Thoracic aorta (tissue), 2 donors: ENCODE results near the gene CERS4. TPM values are rescaled to one million over a fixed set of nuclear protein-coding genes. Genes with fewer than 3 reads are reported as not detected.
"Not testable (repeated sequence)": the region's sequence is repeated elsewhere in the genome, so short reads cannot be mapped to it uniquely, and the experiment has no call there.

Source experiments
- ATAC-seq: fragments of 150-250 bp; one replicate; pipeline ENCODE4 v1.8.0; 2017; ENCODE audit warnings: low read depth; ENCODE audit not compliant: insufficient number of reproducible peaks, low FRiP score
- DNase-seq: peaks from one replicate; pipeline ENCODE4 v3.0.0-alpha.2; 2020; ENCODE audit warnings: low spot score
- H3K27ac ChIP-seq, 2 donors: fragments of 200-600 bp; sonication (generic); 1 replicate in 1 of 2; 2 replicates in 1 of 2; pipeline ENCODE4 v1.5.1; 2016; ENCODE audit warnings: mild to moderate bottlenecking in 2 of 2, moderate library complexity in 2 of 2
- H3K27me3 ChIP-seq: fragments of 200-600 bp; sonication (generic); replicated peaks from 2 replicates; pipeline ENCODE4 v1.6.0; 2016; ENCODE audit warnings: mild to moderate bottlenecking; ENCODE audit not compliant: insufficient read depth
- H3K36me3 ChIP-seq: fragments of 200-600 bp; sonication (generic); one replicate; pipeline ENCODE4 v1.5.1; 2016
- H3K4me1 ChIP-seq, 2 donors: fragments of 200-600 bp; sonication (generic); 1 replicate in 1 of 2; 2 replicates in 1 of 2; pipeline versions ENCODE4 v1.5.1 to v1.6.0; 2016; ENCODE audit warnings: low read depth in 2 of 2, mild to moderate bottlenecking in 1 of 2; ENCODE audit not compliant: control insufficient read depth in 1 of 2
- H3K4me3 ChIP-seq: fragments of 200-600 bp; sonication (generic); 2 replicates; pipeline ENCODE4 v1.5.1; 2016; ENCODE audit warnings: mild to moderate bottlenecking
- H3K9me3 ChIP-seq: fragments of 200-600 bp; sonication (generic); 2 replicates; pipeline ENCODE4 v1.5.1; 2016
- CTCF ChIP-seq: fragments of 200-600 bp; sonication (generic); IDR thresholded peaks from one replicate; pipeline ENCODE4 v1.5.1; 2019; ENCODE audit warnings: antibody characterized with exemption
- total RNA-seq, 2 donors: library from RNA; depleted of rRNA; stranded (reverse); fragments of >200 nt; gene quantifications; one replicate each; pipeline versions ENCODE4 v1.1.0 to v1.2.3, GENCODE V29; 2016

Gene CERS4
- total RNA-seq, 2 donors from 2014 or later = 21.9 to 29.7 TPM

- H3K27ac ChIP-seq = no peak overlapping the region
Measured at GRCh38 chr19:8194528-8195267, 14.5 kb upstream of the CERS4 start.

GRCh38 chr19:8196271-8196927, 12.8 kb upstream of the CERS4 start:
- no peak for TF ChIP-seq CTCF
- Histone ChIP-seq H3K4me3 (no peak overlapping the region), H3K9me3 (no peaks in the 10 kb centered on the region), H3K36me3 (no peaks in the 10 kb centered on the region), H3K4me1 (no peaks in the 10 kb centered on the region), H3K27ac (no peak overlapping the region), H3K27me3 (no peaks in the 10 kb centered on the region)
- no peak for ATAC-seq
- DNase-seq = no peak

More at GRCh38 chr19:8194528-8195267, 14.5 kb upstream of the CERS4 start:
- Histone ChIP-seq H3K4me1 (no peaks in the 10 kb centered on the region), H3K27me3 (no peaks in the 10 kb centered on the region), H3K36me3 (no peaks in the 10 kb centered on the region), H3K4me3 (peak overlapping the region; percentile 16), H3K9me3 (no peaks in the 10 kb centered on the region)
- ATAC-seq = no peak
- no peak for TF ChIP-seq CTCF
- no peak for DNase-seq

- H3K27me3 ChIP-seq, H3K4me1 ChIP-seq, DNase-seq, ATAC-seq, H3K9me3 ChIP-seq, H3K4me3 ChIP-seq, H3K27ac ChIP-seq, H3K36me3 ChIP-seq: not testable (repeated sequence)
Measured at GRCh38 chr19:8203288-8204120, 5.7 kb upstream of the CERS4 start.

GRCh38 chr19:8204961-8205360, 4.2 kb upstream of the CERS4 start:
- ATAC-seq (no peak), DNase-seq (no peak)
- Histone ChIP-seq H3K4me1 (peaks cover 4 to 15% of the 10 kb centered on the region in 2 donors), H3K27me3 (no peaks in the 10 kb centered on the region), H3K27ac (no peak overlapping the region), H3K9me3 (no peaks in the 10 kb centered on the region), H3K36me3 (no peaks in the 10 kb centered on the region), H3K4me3 (no peak overlapping the region)
- no peak for TF ChIP-seq CTCF

GRCh38 chr19:8206147-8207087, 2.8 kb upstream of the CERS4 start:
- H3K4me1 ChIP-seq = peaks cover 4 to 21% of the 10 kb centered on the region in 2 donors
- H3K9me3 ChIP-seq = no peaks in the 10 kb centered on the region
- ATAC-seq (no peak), DNase-seq (no peak)
- no peak overlapping the region for H3K27ac ChIP-seq
- TF ChIP-seq CTCF = no peak
- H3K27me3 ChIP-seq = no peaks in the 10 kb centered on the region
- no peaks in the 10 kb centered on the region for H3K36me3 ChIP-seq
- H3K4me3 ChIP-seq = no peak overlapping the region

- DNase-seq, H3K4me3 ChIP-seq, H3K27ac ChIP-seq, H3K36me3 ChIP-seq, H3K9me3 ChIP-seq, H3K27me3 ChIP-seq, ATAC-seq: not testable (repeated sequence)
- H3K4me1 ChIP-seq = peaks cover 4 to 21% of the 10 kb centered on the region in 2 donors
Measured at GRCh38 chr19:8207326-8207725, 1.8 kb upstream of the CERS4 start.
